Gastroesophageal sphincter (tissue), 4 donors: Measurements from ENCODE around the gene ZSWIM5. TPM values are rescaled to one million over a fixed set of nuclear protein-coding genes. Genes with fewer than 3 reads are reported as not detected.

Experiments used
- ATAC-seq: fragments of 150-250 bp; one replicate; pipeline ENCODE4 v1.9.1; 2016; ENCODE audit warnings: mild to moderate bottlenecking, moderate library complexity
- H3K27ac ChIP-seq, 4 donors: fragments of 200-600 bp; sonication (generic) in 3 of 4; 1 replicate in 3 of 4; 2 replicates in 1 of 4; pipeline ENCODE4 v1.5.1; 2016 to 2019
- H3K27me3 ChIP-seq: fragments of 200-600 bp; sonication (generic); one replicate; pipeline ENCODE4 v1.5.1; 2019
- H3K36me3 ChIP-seq, 2 donors: fragments of 200-600 bp; sonication (generic); one replicate each; pipeline ENCODE4 v1.5.1; 2019; ENCODE audit warnings: control low read depth in 1 of 2
- H3K4me1 ChIP-seq, 3 donors: fragments of 200-600 bp; sonication (generic); 1 replicate in 2 of 3; 2 replicates in 1 of 3; pipeline ENCODE4 v1.5.1; 2016 to 2019; ENCODE audit warnings: control low read depth in 2 of 3
- H3K4me3 ChIP-seq, 2 donors: fragments of 200-600 bp; sonication (generic); one replicate each; pipeline ENCODE4 v1.5.1; 2019; ENCODE audit warnings: mild to moderate bottlenecking in 1 of 2, moderate library complexity in 1 of 2
- H3K9me3 ChIP-seq, 3 donors: fragments of 200-600 bp; sonication (generic); one replicate each; pipeline ENCODE4 v1.5.1; 2017 to 2019; ENCODE audit warnings: control low read depth in 2 of 3
- CTCF ChIP-seq, 4 experiments: fragments of 200-600 bp in 2 of 4; fragments of 450-650 bp in 2 of 4; sonication (generic) in 1 of 4; IDR thresholded peaks; one replicate each; pipeline ENCODE4 v1.5.1; 2017 to 2019; ENCODE audit warnings: antibody characterized with exemption in 4 of 4, mild to moderate bottlenecking in 2 of 4, moderate library complexity in 2 of 4
- EP300 ChIP-seq: sonication (generic); formaldehyde crosslinking; IDR thresholded peaks from one replicate; pipeline ENCODE4 v1.6.1; 2017; ENCODE audit warnings: antibody characterized with exemption, mild to moderate bottlenecking
- POLR2A ChIP-seq, 2 donors: fragments of 450-650 bp; IDR thresholded peaks; one replicate each; pipeline ENCODE4 v1.6.1; 2017; ENCODE audit warnings: antibody characterized with exemption in 2 of 2, mild to moderate bottlenecking in 2 of 2, moderate library complexity in 1 of 2
- POLR2AphosphoS5 ChIP-seq: sonication (generic); formaldehyde crosslinking; IDR thresholded peaks from one replicate; pipeline ENCODE4 v1.6.1; 2017; ENCODE audit warnings: antibody characterized with exemption
- WGBS, 2 donors: methylation state at CpG; one replicate each; pipeline ENCODE4 v1.1.5; 2018; ENCODE audit warnings: low coverage in 1 of 2; 5-methylcytosine and 5-hydroxymethylcytosine counted together
- total RNA-seq, 4 donors: library from RNA; depleted of rRNA; stranded (reverse); fragments of >200 nt; gene quantifications; one replicate each; pipeline ENCODE4 v1.1.0, GENCODE V29; 2016

The ZSWIM5 gene
- total RNA-seq, 4 donors from 2014 or later = 3.3 to 8.1 (median 5.8) TPM

GRCh38 chr1:45008516-45008915, 197.9 kb downstream of the ZSWIM5 start:
- H3K9me3 ChIP-seq = no peaks in the 10 kb centered on the region
- TF ChIP-seq EP300 (no peak), POLR2AphosphoS5 (no peak), POLR2A (IDR thresholded peaks at IDR 0.05) (no peak), CTCF (IDR thresholded peaks at IDR 0.05) (no peak)
- H3K27ac ChIP-seq = no peak overlapping the region
- no peaks in the 10 kb centered on the region for H3K27me3 ChIP-seq
- no peak for ATAC-seq
- H3K36me3 ChIP-seq = peaks cover 0 to 65% of the 10 kb centered on the region in 2 donors
- H3K4me3 ChIP-seq = no peak overlapping the region
- peaks cover 0 to 42% (median 28%) of the 10 kb centered on the region in 3 donors for H3K4me1 ChIP-seq
- 87 to 88% methylated on average over 5 to 9 of the region's 12 CpGs for WGBS, 2 donors

- H3K36me3 ChIP-seq = peaks cover 0 to 67% of the 10 kb centered on the region in 2 donors
- no peaks in the 10 kb centered on the region for H3K9me3 ChIP-seq
- no peak overlapping the region for H3K27ac ChIP-seq
- no peaks in the 10 kb centered on the region for H3K27me3 ChIP-seq
- no peak for TF ChIP-seq EP300
- TF ChIP-seq CTCF (IDR thresholded peaks at IDR 0.05) = no peak
- TF ChIP-seq POLR2AphosphoS5 = no peak
- no peak for TF ChIP-seq POLR2A (IDR thresholded peaks at IDR 0.05)
- H3K4me1 ChIP-seq = peaks cover 0 to 38% (median 24%) of the 10 kb centered on the region in 3 donors
- ATAC-seq = no peak
- H3K4me3 ChIP-seq = no peak overlapping the region
- no CpG with 5 or more reads among the region's 3 CpGs for WGBS, 2 donors
Measured at GRCh38 chr1:45008076-45008475, 198.3 kb downstream of the ZSWIM5 start.

GRCh38 chr1:45007311-45007710, 199.1 kb downstream of the ZSWIM5 start:
- no peak for ATAC-seq
- no peak overlapping the region for H3K4me3 ChIP-seq

GRCh38 chr1:45005761-45006160, 200.6 kb downstream of the ZSWIM5 start:
- peaks cover 0 to 20% (median 11%) of the 10 kb centered on the region in 3 donors for H3K4me1 ChIP-seq
- H3K27ac ChIP-seq = no peak overlapping the region
- no peak for TF ChIP-seq POLR2A (IDR thresholded peaks at IDR 0.05)
- TF ChIP-seq POLR2AphosphoS5 = no peak
- no peak for TF ChIP-seq EP300
- TF ChIP-seq CTCF (IDR thresholded peaks at IDR 0.05) = no peak
- H3K36me3 ChIP-seq = peaks cover 0 to 83% of the 10 kb centered on the region in 2 donors
- H3K4me3 ChIP-seq = no peak overlapping the region
- ATAC-seq = no peak
- WGBS, 2 donors = 50 to 80% methylated on average over 1 of the region's 6 CpGs
- no peaks in the 10 kb centered on the region for H3K27me3 ChIP-seq
- no peaks in the 10 kb centered on the region for H3K9me3 ChIP-seq

More at GRCh38 chr1:45007311-45007710, 199.1 kb downstream of the ZSWIM5 start:
- TF ChIP-seq CTCF (IDR thresholded peaks at IDR 0.05) (no peak), POLR2AphosphoS5 (no peak), POLR2A (IDR thresholded peaks at IDR 0.05) (no peak), EP300 (no peak)
- 64 to 100% methylated on average over 1 to 3 of the region's 11 CpGs for WGBS, 2 donors
- Histone ChIP-seq H3K36me3 (peaks cover 0 to 74% of the 10 kb centered on the region in 2 donors), H3K27ac (no peak overlapping the region), H3K9me3 (no peaks in the 10 kb centered on the region), H3K4me1 (peaks cover 0 to 30% (median 16%) of the 10 kb centered on the region in 3 donors), H3K27me3 (no peaks in the 10 kb centered on the region)

GRCh38 chr1:45004281-45004920, 202.0 kb downstream of the ZSWIM5 start:
- Histone ChIP-seq H3K4me1 (peaks cover 0 to 8% (median under 1%) of the 10 kb centered on the region in 3 donors), H3K27me3 (no peaks in the 10 kb centered on the region), H3K4me3 (no peak overlapping the region), H3K9me3 (no peaks in the 10 kb centered on the region), H3K36me3 (peaks cover 0 to 80% of the 10 kb centered on the region in 2 donors), H3K27ac (no peak overlapping the region)
- no peak for ATAC-seq
- TF ChIP-seq CTCF (IDR thresholded peaks at IDR 0.05) (no peak), EP300 (no peak), POLR2AphosphoS5 (no peak), POLR2A (IDR thresholded peaks at IDR 0.05) (no peak)
- 74% methylated on average over 6 of the region's 7 CpGs; no CpG with 5 or more reads in 1 of the 2 donors for WGBS, 2 donors
